ENCODE measurements around the gene GRK1.
"Not testable (repeated sequence)": the region's sequence is repeated elsewhere in the genome, so short reads cannot be mapped to it uniquely, and the experiment has no call there.

Gene GRK1

GRCh38 chr13:113666951-113667701, at the start of gene GRK1:
TSS of gene GRK1 (plus strand) at chr13:113667219. CDS start at chr13:113667387, 168 bp downstream.
- DNase-seq (ENCODE audit: low read depth), result no peak

GRCh38 chr13:113617961-113618360, 49.1 kb upstream of the GRK1 start:
- DNase-seq (ENCODE audit: low read depth), result no peak

DNA sequence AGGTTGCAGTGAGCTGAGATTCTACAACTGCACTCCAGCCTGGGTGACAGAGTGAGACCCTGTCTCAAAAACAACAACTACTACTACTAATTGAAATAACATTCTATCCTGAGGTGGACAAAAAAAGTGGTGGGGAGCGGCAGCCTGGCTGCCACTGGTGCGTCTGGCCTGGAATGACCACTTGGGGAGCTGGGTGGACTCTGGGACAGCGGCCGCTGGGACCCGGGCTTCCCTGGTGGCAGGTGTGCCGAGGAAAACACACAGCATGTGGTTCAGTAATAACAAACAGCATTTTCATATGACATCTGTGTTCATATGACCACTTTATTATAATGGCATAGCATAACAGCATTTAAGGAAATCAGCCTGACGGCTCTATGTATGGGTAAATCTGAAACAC, 48.6 kb upstream of the GRK1 start:
- no peak for DNase-seq (ENCODE audit: low read depth)

DNA sequence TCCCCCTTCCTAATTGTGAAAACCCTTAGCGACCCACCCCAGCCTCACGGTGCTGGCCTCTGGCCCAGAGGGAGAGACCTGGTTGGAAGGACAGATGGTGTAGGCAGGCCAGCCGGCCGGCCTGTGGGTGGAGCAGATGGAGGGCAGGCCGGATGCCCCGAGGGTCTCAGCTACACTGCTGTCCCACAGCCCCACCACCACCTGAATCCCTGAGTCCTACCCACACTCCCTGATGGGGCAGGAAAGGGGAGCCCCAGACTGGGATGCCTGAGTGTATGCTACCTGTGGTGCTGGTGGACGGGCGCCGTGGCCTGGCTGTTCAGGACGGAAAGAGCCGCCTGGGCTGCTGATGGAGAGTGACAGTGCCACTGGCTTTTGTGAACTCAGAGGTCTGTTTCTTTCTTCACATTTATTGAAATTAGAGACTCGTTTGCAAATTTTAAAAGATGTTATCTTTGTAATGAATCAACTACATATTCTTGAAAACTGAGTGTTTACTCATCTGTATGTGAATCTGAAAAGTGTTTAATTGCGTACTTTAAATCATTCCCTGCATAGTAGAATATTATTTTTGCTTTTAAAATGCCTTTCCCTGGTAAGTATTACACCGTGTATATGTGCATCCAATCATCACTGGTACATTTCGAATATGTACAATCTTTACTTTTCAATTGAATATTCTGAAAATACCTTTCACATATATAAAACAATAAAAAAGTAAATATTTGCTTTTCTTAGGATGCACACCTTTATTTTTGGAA, 46.8 kb upstream of the GRK1 start:
- DNase-seq (ENCODE audit: low read depth), result no peak

DNA sequence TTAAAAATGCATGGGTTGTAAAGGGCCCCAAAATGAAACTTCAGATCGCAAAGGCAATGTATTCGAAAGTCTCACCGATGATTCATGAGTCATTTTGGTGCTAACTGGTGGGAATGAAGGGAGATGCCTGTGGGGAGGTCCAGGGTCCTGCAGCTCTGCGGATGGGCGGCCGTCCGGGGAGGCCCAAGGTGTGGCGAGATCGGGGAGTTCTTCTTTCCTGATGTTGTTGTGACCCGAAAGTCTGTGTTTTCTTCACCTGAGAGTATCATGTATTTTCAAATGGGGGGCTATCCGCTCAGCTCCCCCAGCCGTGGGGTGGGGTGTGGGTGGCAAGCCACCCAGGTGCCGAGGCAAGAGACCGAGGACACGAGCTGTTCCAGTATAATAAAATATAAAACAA, 46.0 kb upstream of the GRK1 start:
- no peak for DNase-seq (ENCODE audit: low read depth)

DNA sequence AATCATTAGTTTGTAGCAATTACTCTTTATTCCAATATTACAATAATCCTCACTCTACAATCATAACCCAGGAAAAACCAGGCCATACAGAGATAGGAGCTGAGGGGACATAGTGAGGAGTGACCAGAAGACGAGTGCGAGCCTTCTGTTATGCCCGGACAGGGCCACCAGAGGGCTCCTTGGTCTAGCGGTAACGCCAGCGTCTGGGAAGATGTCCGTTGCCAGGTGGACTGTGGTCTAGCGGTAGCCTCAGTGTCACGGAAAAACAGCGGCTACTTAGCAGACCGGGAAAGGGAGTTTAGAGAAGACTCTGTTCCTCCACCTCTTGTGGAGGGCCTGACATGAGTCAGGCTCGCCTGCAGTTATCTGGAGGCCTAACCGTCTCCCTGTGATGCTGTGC, 45.5 kb upstream of the GRK1 start:
- not testable (repeated sequence) for DNase-seq (ENCODE audit: low read depth)

DNA sequence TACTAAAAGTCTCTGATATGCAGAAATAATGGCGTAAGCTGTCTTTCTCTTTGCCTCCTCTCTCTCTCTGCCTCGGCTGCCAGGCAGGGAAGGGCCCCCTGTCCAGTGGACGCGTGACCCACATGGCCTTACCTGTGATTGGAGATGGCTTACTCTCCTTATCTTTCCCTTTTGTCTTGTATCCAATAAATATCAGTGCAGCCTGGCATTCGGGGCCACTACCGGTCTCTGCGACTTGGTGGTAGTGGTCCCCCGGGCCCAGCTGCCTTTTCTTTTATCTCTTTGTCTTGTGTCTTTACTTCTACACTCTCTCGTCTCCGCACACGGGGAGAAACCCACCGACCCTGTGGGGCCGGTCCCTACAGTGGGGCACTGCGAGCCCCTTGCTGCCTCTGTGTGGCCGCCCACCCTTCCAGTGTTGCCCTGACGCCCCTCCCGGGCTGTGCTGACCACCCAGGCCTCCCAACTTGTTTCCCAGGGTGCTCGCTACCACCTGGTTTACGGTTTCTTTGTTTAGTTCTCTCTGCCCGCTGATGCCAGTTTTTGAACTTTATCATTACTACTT, 45.0 kb upstream of the GRK1 start:
- not testable (repeated sequence) for DNase-seq (ENCODE audit: low read depth)

DNA sequence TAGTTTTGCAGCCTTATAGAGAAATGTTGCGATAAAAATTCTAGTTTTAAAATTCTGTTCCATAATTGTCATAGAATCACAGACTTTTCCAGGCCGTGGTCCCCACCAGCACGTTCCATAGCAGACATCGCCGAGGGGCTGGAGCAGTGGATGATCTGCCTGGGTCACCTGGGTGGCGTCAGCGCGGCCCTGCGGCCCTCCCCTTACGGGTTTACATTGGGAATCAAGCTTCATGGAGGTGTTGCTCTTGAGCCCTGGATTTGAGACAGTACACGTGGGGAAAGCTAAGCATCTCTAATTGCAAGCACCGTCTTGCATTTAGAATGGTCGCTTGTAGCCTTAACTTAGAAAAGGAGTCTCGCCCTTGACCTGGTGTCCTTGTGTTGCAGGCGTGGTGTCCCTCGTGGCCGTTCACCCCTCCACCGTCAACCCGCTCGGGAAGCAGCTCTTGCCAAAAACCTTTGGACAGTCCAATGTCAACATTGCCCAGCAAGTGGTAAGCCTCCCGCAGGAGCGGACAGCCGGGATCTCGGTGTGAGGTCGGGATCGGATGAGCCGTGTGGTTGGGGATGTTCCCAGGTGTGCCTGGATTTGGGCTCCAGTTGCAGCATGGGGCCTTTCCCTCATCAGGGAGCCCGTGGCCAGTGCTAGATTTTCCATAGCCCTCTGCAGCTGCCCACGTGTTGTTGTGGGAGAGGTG, 44.1 kb upstream of the GRK1 start:
- no peak for DNase-seq (ENCODE audit: low read depth)

DNA sequence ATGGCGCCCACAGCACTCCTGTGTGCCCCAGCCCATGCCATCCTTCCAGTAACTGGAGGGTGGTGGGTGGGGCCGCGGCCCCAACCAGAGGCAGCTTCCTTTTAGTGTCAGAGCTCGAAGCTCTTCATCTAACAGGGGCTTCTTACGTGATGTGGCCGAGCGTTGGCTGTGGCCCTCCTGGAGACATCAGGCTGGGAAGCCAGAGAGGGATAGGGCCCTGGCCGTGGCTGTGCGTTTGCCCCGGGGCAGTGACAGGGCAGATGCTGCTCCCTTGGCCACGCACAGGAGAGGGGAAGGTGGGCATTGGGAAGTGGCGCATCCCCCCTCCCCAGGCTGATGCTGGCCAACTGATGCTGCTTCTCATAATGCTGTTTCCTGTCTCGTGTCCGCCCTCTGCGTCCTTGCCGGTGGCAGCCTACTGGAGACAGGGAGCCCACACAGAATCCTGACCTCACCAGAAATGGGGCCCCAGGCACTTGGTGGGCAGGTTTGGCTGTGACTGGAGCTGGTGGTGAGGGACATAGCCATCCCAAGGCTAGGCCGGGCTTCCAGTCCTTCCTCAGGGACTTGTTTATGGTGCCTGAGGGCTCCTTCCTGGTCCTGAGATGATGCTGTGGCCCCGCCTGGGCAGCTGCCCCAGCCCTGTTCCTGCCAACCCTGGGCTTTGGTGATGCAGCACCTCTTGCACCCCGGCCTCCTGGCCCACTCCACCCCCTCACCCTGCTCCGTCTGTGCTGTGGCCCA, 43.4 kb upstream of the GRK1 start:
- no peak for DNase-seq (ENCODE audit: low read depth)

GRCh38 chr13:113624235-113624587, 42.8 kb upstream of the GRK1 start:
- no peak for DNase-seq (ENCODE audit: low read depth)

GRCh38 chr13:113624640-113625304, 42.2 kb upstream of the GRK1 start:
- not testable (repeated sequence) for DNase-seq (ENCODE audit: low read depth)

DNA sequence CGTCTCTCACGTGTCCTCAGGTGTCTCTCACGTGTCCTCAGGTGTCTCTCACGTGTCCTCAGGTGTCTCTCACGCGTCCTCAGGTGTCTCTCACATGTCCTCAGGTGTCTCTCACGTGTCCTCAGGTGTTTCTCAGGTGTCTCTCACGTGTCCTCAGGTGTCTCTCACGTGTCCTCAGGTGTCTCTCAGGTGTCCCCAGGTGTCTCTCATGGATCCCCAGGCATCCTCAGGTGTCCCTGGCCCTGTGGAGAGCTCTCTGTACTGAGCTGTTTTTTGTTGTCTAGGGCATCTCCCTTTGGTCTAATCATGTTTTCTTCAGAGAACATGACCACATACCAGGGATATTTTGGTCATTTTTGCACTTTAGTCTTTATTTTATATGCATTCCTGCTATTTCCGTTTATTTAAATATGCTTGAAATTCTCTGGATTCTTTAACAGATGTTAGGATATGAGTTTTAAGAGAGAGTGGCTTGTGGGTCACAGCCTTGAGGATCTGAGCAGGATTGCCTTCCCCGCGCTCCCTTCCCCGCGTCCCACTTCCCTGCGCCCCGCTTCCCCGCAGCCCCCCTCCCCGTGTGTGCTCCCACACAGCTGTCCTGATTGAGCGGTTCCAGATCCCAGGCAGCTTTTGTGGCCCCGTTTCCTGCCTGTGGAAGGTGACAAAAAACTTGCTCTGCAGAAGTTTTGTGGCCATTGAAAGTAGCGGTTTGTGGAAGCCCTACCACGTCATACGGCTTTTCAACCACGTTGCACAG, 40.9 kb upstream of the GRK1 start:
- no peak for DNase-seq (ENCODE audit: low read depth)

- no peak for DNase-seq (ENCODE audit: low read depth)
Observed at GRCh38 chr13:113627136-113627535, 39.9 kb upstream of the GRK1 start.

DNA sequence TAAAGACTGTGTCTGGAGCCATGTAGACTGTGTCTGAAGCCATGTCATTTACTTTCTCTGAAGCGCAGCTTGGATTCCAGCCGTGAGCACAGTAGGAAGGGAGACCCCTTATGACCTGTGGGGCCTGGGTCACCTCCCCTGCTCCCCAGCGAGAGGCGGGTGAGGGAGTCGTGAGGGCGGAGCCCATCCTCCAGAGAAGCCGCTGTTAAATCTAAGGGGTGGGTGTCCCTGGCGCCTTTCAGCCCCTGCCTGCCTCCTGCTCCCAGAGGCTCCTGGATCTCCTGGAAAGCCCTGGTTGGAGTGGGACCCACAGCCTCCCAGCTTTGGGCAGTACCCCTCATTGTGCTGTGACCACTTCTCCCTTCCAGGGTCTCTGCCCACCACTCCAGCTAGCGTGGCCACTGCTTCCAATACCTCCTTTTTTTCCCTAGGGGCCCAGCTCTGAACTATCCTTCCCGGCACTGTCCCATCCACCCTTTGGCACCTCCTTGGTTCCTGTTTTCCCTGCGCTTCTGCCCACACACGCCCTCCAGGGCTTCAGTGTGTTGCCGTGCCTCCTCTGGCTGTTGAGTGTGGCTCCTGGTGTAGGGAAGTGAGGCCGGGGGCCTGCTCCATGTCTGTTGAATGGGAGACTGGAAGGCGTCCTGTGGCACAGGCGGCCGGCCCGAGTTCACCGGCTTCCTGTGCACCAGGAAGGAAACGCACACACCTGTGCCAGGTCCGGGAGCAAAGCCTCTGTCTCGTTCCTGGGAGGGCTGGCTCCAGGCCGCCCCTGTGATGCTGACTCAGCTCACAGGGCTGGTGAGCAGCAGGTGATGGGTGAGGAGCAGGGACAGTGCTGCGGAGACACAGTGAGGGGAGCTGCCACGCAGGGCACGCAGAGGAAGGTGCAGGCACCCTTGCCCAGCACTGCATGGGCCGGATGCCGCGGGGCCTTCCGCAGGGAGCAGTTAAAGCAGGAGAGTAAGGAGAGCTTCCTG, 38.4 kb upstream of the GRK1 start:
- no peak for DNase-seq (ENCODE audit: low read depth)

DNA sequence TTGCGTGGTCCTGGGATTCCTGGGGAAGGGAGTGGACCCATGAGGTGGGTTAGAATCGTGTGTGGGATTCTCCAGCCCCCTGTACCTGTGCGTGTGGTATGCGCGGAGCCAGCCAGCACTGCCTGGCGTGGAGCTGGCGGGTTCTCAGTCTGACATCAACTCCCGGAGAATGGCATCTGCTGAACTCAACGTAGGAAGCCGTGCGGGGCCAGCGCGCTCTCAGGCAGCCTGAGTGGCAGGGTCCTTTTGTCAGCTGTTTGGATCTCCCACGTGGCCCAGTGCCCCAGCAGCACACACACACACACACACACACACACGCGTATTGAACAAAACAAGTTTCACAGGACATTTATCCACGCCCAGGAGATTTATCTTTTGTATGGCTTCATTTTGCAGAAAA, 37.2 kb upstream of the GRK1 start:
- DNase-seq (ENCODE audit: low read depth), result no peak

GRCh38 chr13:113630296-113630695, 36.7 kb upstream of the GRK1 start:
- DNase-seq (ENCODE audit: low read depth), result no peak

DNA sequence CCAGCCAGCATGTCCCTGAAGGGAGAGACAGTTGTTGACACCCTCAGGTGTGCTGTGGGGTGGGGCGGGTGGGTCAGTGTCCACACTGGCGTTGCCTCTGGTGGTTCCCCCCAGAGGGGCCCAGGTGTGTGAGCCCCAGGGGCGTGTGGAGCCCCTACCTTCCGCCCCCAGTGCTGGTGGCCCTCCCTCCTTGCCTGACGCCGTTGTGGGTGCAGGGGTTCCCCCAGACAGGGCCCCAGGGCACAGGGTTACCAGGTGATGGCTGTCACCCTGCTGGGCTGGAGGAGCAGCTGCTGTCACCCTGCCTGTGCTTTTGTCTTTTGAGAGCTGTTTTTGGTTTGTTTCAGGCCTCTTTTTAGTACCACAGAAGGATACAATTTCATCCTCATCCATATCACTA, 36.2 kb upstream of the GRK1 start:
- no peak for DNase-seq (ENCODE audit: low read depth)

- DNase-seq (ENCODE audit: low read depth), result no peak
Observed at GRCh38 chr13:113631341-113632095, 35.5 kb upstream of the GRK1 start.

Measured in HS-27A (cell line).